Keratinocyte (primary cell): Measurements from ENCODE around the gene CD81. TPM values are rescaled to one million over a fixed set of nuclear protein-coding genes. Genes with fewer than 3 reads are reported as not detected.
"Not testable (repeated sequence)": the region's sequence is repeated elsewhere in the genome, so short reads cannot be mapped to it uniquely, and the experiment has no call there.

ENCODE experiments used
- DNase-seq: peaks from one replicate; pipeline ENCODE4 v3.0.0-alpha.2; 2011; ENCODE audit warnings: low read depth, missing footprints, low spot score
- FAIRE-seq: peaks from 2 replicates; lab custom pipeline; 2011; peaks lifted over from hg19 to GRCh38; lab: Jason Lieb, UNC
- H2AFZ ChIP-seq: 2 replicates; pipeline ENCODE4 v1.6.0; 2012; ENCODE audit warnings: low read length, control low read depth, inconsistent platforms; ENCODE audit not compliant: control insufficient read depth
- H3K27ac ChIP-seq: 2 replicates; pipeline ENCODE4 v1.5.1; 2011; ENCODE audit warnings: low read length; ENCODE audit not compliant: control insufficient read depth, insufficient read depth
- H3K27me3 ChIP-seq: 3 replicates; pipeline ENCODE4 v1.6.0; 2011; ENCODE audit warnings: low read length; ENCODE audit not compliant: control insufficient read depth, insufficient read depth; ENCODE audit errors: extremely low read depth
- H3K36me3 ChIP-seq, 2 experiments: 2 replicates in 1 of 2; 3 replicates in 1 of 2; pipeline ENCODE4 v1.5.1; 2011; ENCODE audit warnings: low read length in 2 of 2, mild to moderate bottlenecking in 1 of 2; ENCODE audit not compliant: control insufficient read depth in 2 of 2, insufficient read depth in 2 of 2; ENCODE audit errors: extremely low read depth in 1 of 2
- H3K4me1 ChIP-seq: 3 replicates; pipeline ENCODE4 v1.5.1; 2011; ENCODE audit warnings: low read length; ENCODE audit not compliant: control insufficient read depth, insufficient read depth; ENCODE audit errors: extremely low read depth
- H3K4me2 ChIP-seq: 3 replicates; pipeline ENCODE4 v1.6.0; 2011; ENCODE audit warnings: low read depth, low read length; ENCODE audit not compliant: control insufficient read depth, insufficient read depth; ENCODE audit errors: extremely low read depth
- H3K4me3 ChIP-seq, 3 experiments: fragments of 200-600 bp in 1 of 3; sonication (generic) in 1 of 3; 2 replicates in 2 of 3; 3 replicates in 1 of 3; pipeline ENCODE4 v1.5.1; 2011 to 2016; ENCODE audit warnings: low read length in 3 of 3, mild to moderate bottlenecking in 3 of 3, control low read depth in 2 of 3, inconsistent platforms in 1 of 3, low read depth in 1 of 3, mixed read lengths in 1 of 3, mixed run types in 1 of 3, moderate library complexity in 1 of 3; ENCODE audit not compliant: control insufficient read depth in 2 of 3, insufficient read depth in 2 of 3; ENCODE audit errors: extremely low read depth in 1 of 3
- H3K79me2 ChIP-seq: 2 replicates; pipeline ENCODE4 v1.6.0; 2012; ENCODE audit warnings: low read length; ENCODE audit not compliant: control insufficient read depth, insufficient read depth
- H3K9ac ChIP-seq: 3 replicates; pipeline ENCODE4 v1.6.0; 2011; ENCODE audit warnings: low read length; ENCODE audit not compliant: control insufficient read depth, insufficient read depth; ENCODE audit errors: extremely low read depth
- H3K9me1 ChIP-seq: 3 replicates; pipeline ENCODE4 v1.6.0; 2011; ENCODE audit warnings: low read length; ENCODE audit not compliant: control insufficient read depth, insufficient read depth; ENCODE audit errors: extremely low read depth
- H3K9me3 ChIP-seq: 2 replicates; pipeline ENCODE4 v1.5.1; 2012; ENCODE audit warnings: low read depth, low read length; ENCODE audit not compliant: control insufficient read depth
- H4K20me1 ChIP-seq: 3 replicates; pipeline ENCODE4 v1.6.0; 2011; ENCODE audit warnings: low read length; ENCODE audit not compliant: control insufficient read depth, insufficient read depth; ENCODE audit errors: extremely low read depth
- CTCF ChIP-seq, 3 experiments: IDR thresholded peaks in 1 of 3; conservative IDR thresholded peaks in 1 of 3; optimal IDR thresholded peaks in 1 of 3; 2 replicates in 2 of 3; 3 replicates in 1 of 3; pipeline versions ENCODE3 to v1.5.1; 2011; ENCODE audit warnings: low read length in 3 of 3, mild to moderate bottlenecking in 3 of 3, moderate library complexity in 2 of 3, control low read depth in 1 of 3, inconsistent platforms in 1 of 3; ENCODE audit not compliant: insufficient read depth in 2 of 3; ENCODE audit errors: extremely low read depth in 1 of 3
- EZH2 ChIP-seq: IDR thresholded peaks from one replicate; pipeline ENCODE4 v1.6.1; 2012; ENCODE audit warnings: inconsistent platforms, mild to moderate bottlenecking, low read length, moderate library complexity
- dilution Hi-C: fragments of 300-500 bp; cut with MboI; formaldehyde crosslinking; loops from one replicate; pipeline ENCODE4 v1.7.0; 2020; ENCODE audit warnings: low sequenced_read_pairs; ENCODE audit not compliant: extremely low pct_ligation_motif_present
- polyA plus RNA-seq, 5 experiments: library from polyadenylated mRNA; depleted of rRNA in 3 of 5; stranded (reverse) in 3 of 5; stranded (forward) in 1 of 5; unstranded in 1 of 5; fragments of >200 nt; gene quantifications; 1 replicate in 1 of 5; 2 replicates in 3 of 5; 3 replicates in 1 of 5; pipeline versions ENCODE4 v1.2.1 to v1.2.3, GENCODE V29; 2011 to 2012; ENCODE audit warnings: missing spikeins in 2 of 5, low read depth in 1 of 5, low replicate concordance in 1 of 5

The CD81 gene
- polyA plus RNA-seq, 1 donor (not counting 4 experiments of a cell fraction or from before 2014, with no cell fraction given): 194 TPM

- DNase-seq: no peak
- no peak overlapping the region for H3K4me2 ChIP-seq
- H3K27me3 ChIP-seq: no peaks in the 10 kb centered on the region
- H3K9me1 ChIP-seq: no peaks in the 10 kb centered on the region
- no peaks in the 10 kb centered on the region for H3K36me3 ChIP-seq
- FAIRE-seq: no peak
- dilution Hi-C loops: no loop called here
- no peaks in the 10 kb centered on the region for H3K79me2 ChIP-seq
- no peak overlapping the region for H3K4me3 ChIP-seq
- H4K20me1 ChIP-seq: no peaks in the 10 kb centered on the region
- H3K27ac ChIP-seq: no peak overlapping the region
- TF ChIP-seq CTCF (optimal IDR thresholded peaks at IDR 0.05 in 1 of 3, IDR thresholded peaks at IDR 0.05 in 1 of 3, conservative IDR thresholded peaks at IDR 0.05 in 1 of 3; ENCODE audit: extremely low read depth in 1 of 3, insufficient read depth in 2 of 3, low read length in 3 of 3): no peak
- TF ChIP-seq EZH2: no peak
- no peak overlapping the region for H3K9ac ChIP-seq
- no peaks in the 10 kb centered on the region for H3K9me3 ChIP-seq
- H3K4me1 ChIP-seq: no peaks in the 10 kb centered on the region
- no peak overlapping the region for H2AFZ ChIP-seq
Observed at GRCh38 chr11:2363130-2363529, 14.0 kb upstream of the CD81 start.

DNA sequence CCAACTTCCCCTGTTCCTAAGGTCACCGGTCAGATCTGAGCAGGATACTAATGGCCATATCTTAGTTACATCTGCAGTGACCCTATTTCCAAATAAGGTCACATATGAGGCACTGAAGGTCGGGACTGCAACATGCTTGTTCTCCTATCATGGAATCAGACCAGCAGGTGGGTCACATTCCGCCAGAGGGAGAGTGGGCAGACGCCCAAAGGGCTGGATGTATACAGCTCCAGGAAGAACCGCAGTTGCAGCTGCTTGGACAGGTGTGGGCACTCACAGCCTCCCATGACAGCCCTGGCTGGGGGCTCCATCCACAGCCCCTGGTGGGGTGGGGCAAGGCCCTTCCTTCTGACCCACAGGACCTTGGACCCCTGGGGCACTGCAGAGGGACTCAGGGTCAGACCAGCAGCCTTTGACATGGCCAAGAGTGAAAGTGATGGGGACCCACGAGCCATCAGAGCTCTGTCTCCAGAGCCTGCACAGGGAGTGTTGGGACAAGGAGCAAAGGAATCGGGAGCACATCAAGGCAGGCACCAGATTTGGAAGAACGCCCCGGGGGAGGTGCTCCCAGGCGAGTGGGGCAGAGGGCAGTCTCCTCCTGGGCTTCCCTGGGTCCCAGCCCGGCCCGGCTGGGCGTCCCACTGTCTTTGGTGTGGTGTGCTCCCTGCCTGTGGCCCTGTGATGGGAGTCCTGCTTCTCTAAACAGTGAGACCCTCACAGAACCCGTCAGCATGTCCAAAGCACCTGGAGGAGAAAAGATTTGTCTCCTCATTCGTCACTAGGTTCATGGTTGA is 13.3 kb upstream of the CD81 start:
- DNase-seq: no peak
- H3K27me3 ChIP-seq: no peaks in the 10 kb centered on the region
- no peaks in the 10 kb centered on the region for H4K20me1 ChIP-seq
- no peaks in the 10 kb centered on the region for H3K36me3 ChIP-seq
- dilution Hi-C loops: no loop called here
- no peaks in the 10 kb centered on the region for H3K4me1 ChIP-seq
- no peak for TF ChIP-seq EZH2
- no peak for TF ChIP-seq CTCF (optimal IDR thresholded peaks at IDR 0.05 in 1 of 3, IDR thresholded peaks at IDR 0.05 in 1 of 3, conservative IDR thresholded peaks at IDR 0.05 in 1 of 3; ENCODE audit: extremely low read depth in 1 of 3, insufficient read depth in 2 of 3, low read length in 3 of 3)
- no peak overlapping the region for H3K4me2 ChIP-seq
- H3K4me3 ChIP-seq: no peak overlapping the region
- no peaks in the 10 kb centered on the region for H3K9me3 ChIP-seq
- no peaks in the 10 kb centered on the region for H3K79me2 ChIP-seq
- H3K9ac ChIP-seq: no peak overlapping the region
- H3K27ac ChIP-seq: no peak overlapping the region
- no peak for FAIRE-seq
- no peaks in the 10 kb centered on the region for H3K9me1 ChIP-seq
- no peak overlapping the region for H2AFZ ChIP-seq

GRCh38 chr11:2364386-2364785 is 12.7 kb upstream of the CD81 start:
- H3K36me3 ChIP-seq, H3K79me2 ChIP-seq, DNase-seq, dilution Hi-C loops, H3K4me3 ChIP-seq, H3K27ac ChIP-seq, H4K20me1 ChIP-seq, H3K9me3 ChIP-seq, H3K4me1 ChIP-seq, H3K27me3 ChIP-seq, FAIRE-seq, H3K4me2 ChIP-seq, H3K9ac ChIP-seq, H3K9me1 ChIP-seq, H2AFZ ChIP-seq: not testable (repeated sequence)
